Measurements from ENCODE around the gene HMGB4. TPM values are rescaled to one million over a fixed set of nuclear protein-coding genes. Genes with fewer than 3 reads are reported as not detected.

The HMGB4 gene
- total RNA-seq, 1 experiment from 2014 or later = not detected

DNA sequence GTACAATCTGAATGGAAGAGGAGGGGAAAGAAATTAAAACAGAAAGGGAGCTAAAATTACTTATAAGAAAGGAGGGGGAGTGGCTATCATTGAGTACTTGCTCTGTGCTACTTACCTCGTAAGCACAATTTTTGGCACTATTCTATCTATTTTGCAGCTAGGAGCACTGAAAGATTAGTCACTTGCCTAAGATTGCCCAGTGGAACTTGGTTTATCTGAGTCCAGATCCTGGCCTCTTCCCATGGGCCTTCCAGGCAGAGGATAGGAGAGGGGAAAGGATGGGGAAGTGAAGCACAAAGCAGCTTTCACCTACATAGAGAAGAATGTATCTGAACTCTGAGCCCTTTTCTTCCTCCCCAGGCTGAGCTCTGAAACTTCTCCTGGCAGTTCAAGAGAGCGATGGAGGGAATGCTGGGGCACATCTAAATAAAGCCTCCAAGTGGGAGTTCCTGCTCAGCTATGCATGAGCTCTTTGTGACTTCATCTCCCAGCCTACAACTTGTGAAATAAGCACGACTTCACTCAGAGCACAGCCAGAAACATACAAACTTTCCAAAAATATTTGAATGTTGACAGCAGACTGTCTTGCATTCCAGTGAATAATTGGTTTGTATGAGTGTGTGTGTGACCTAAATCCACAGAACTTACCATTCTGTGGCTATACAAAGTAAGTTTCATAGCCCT, 29.4 kb downstream of the HMGB4 start:
- DNase-seq = no peak
- Mint-ChIP-seq H3K36me3 (ENCODE audit: insufficient read depth, unreplicated experiment) (no peaks in the 10 kb centered on the region), H3K9me3 (ENCODE audit: low read depth, unreplicated experiment) (peaks cover 5% of the 10 kb centered on the region), H3K4me3 (ENCODE audit: low read depth, unreplicated experiment) (no peak overlapping the region), H3K27me3 (ENCODE audit: unreplicated experiment) (no peaks in the 10 kb centered on the region), H3K4me1 (ENCODE audit: low read depth, unreplicated experiment) (no peaks in the 10 kb centered on the region), H3K27ac (ENCODE audit: unreplicated experiment) (no peak overlapping the region)
- TF ChIP-seq, protein P1, sequence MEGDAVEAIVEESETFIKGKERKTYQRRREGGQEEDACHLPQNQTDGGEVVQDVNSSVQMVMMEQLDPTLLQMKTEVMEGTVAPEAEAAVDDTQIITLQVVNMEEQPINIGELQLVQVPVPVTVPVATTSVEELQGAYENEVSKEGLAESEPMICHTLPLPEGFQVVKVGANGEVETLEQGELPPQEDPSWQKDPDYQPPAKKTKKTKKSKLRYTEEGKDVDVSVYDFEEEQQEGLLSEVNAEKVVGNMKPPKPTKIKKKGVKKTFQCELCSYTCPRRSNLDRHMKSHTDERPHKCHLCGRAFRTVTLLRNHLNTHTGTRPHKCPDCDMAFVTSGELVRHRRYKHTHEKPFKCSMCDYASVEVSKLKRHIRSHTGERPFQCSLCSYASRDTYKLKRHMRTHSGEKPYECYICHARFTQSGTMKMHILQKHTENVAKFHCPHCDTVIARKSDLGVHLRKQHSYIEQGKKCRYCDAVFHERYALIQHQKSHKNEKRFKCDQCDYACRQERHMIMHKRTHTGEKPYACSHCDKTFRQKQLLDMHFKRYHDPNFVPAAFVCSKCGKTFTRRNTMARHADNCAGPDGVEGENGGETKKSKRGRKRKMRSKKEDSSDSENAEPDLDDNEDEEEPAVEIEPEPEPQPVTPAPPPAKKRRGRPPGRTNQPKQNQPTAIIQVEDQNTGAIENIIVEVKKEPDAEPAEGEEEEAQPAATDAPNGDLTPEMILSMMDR (IDR thresholded peaks at IDR 0.05; ENCODE audit: unreplicated experiment) = no peak
- intact Hi-C loops (cut with micrococcal nuclease; ENCODE audit: unreplicated experiment) = no loop called here
- no TSS peak for BruUV-seq (replicated peaks)
- CTCF ChIA-PET = no interaction called here

- Mint-ChIP-seq H3K4me3 (ENCODE audit: low read depth, unreplicated experiment) (no peak overlapping the region), H3K4me1 (ENCODE audit: low read depth, unreplicated experiment) (no peaks in the 10 kb centered on the region), H3K27ac (ENCODE audit: unreplicated experiment) (no peak overlapping the region), H3K9me3 (ENCODE audit: low read depth, unreplicated experiment) (peaks cover 5% of the 10 kb centered on the region), H3K27me3 (ENCODE audit: unreplicated experiment) (no peaks in the 10 kb centered on the region), H3K36me3 (ENCODE audit: insufficient read depth, unreplicated experiment) (no peaks in the 10 kb centered on the region)
- TF ChIP-seq, protein P1 (IDR thresholded peaks at IDR 0.05; ENCODE audit: unreplicated experiment) = no peak
- no peak for DNase-seq
- CTCF ChIA-PET = no interaction called here
- intact Hi-C loops (cut with micrococcal nuclease; ENCODE audit: unreplicated experiment) = no loop called here
- no TSS peak for BruUV-seq (replicated peaks)
Measured at GRCh38 chr1:33895396-33895795, 31.5 kb downstream of the HMGB4 start.

DNA sequence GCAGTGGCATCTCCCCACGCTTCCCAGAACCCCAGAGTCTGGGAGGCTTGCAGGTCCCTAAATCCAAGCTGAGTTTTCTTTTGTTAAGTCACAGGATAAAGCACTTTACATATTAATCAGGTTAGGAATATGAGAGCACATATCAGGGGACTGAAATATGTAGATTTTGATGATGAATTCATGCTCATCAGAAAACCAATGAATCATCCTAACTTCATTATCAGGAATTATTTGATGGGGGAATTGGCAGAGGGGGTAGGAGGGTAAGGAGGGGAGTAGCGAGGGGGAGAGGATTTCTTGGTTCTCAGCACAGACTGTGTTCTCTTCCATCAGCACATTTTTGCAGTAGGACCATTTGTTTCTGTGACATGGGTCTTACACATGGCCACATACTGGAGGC, 32.1 kb downstream of the HMGB4 start:
- CTCF ChIA-PET = no interaction called here
- H3K4me3 Mint-ChIP-seq (ENCODE audit: low read depth, unreplicated experiment) = no peak overlapping the region

GRCh38 chr1:33897092-33897725, 33.3 kb downstream of the HMGB4 start:
- no peak overlapping the region for H3K4me3 Mint-ChIP-seq (ENCODE audit: low read depth, unreplicated experiment)
- peaks cover 5% of the 10 kb centered on the region for H3K9me3 Mint-ChIP-seq (ENCODE audit: low read depth, unreplicated experiment)
- intact Hi-C loops (cut with micrococcal nuclease; ENCODE audit: unreplicated experiment) = no loop called here
- BruUV-seq (replicated peaks) = no TSS peak
- no peaks in the 10 kb centered on the region for H3K36me3 Mint-ChIP-seq (ENCODE audit: insufficient read depth, unreplicated experiment)
- no peak for DNase-seq
- CTCF ChIA-PET = no interaction called here
- TF ChIP-seq, protein P1 (IDR thresholded peaks at IDR 0.05; ENCODE audit: unreplicated experiment) = no peak
- no peak overlapping the region for H3K27ac Mint-ChIP-seq (ENCODE audit: unreplicated experiment)
- H3K27me3 Mint-ChIP-seq (ENCODE audit: unreplicated experiment) = no peaks in the 10 kb centered on the region
- H3K4me1 Mint-ChIP-seq (ENCODE audit: low read depth, unreplicated experiment) = no peaks in the 10 kb centered on the region

More for the DNA sequence above, 32.1 kb downstream of the HMGB4 start:
- DNase-seq = no peak
- BruUV-seq (replicated peaks) = no TSS peak
- Mint-ChIP-seq H3K27ac (ENCODE audit: unreplicated experiment) (no peak overlapping the region), H3K27me3 (ENCODE audit: unreplicated experiment) (no peaks in the 10 kb centered on the region), H3K36me3 (ENCODE audit: insufficient read depth, unreplicated experiment) (no peaks in the 10 kb centered on the region), H3K4me1 (ENCODE audit: low read depth, unreplicated experiment) (no peaks in the 10 kb centered on the region), H3K9me3 (ENCODE audit: low read depth, unreplicated experiment) (peaks cover 5% of the 10 kb centered on the region)
- intact Hi-C loops (cut with micrococcal nuclease; ENCODE audit: unreplicated experiment) = no loop called here
- TF ChIP-seq, protein P1 (IDR thresholded peaks at IDR 0.05; ENCODE audit: unreplicated experiment) = no peak
